DND-41 (cell line): Measurements from ENCODE around the gene EIF6.

Experiments
- CTCF ChIP-seq: IDR thresholded peaks from 2 replicates; pipeline ENCODE4 v1.5.1; 2012; ENCODE audit warnings: borderline replicate concordance, low read length, moderate library complexity, mild to moderate bottlenecking; ENCODE audit not compliant: poor library complexity, severe bottlenecking; ENCODE audit errors: extremely low read depth
- EZH2 ChIP-seq: IDR thresholded peaks from 3 replicates; pipeline ENCODE4 v1.6.1; 2012; ENCODE audit warnings: borderline replicate concordance, low read depth, mild to moderate bottlenecking, moderate library complexity, low read length, inconsistent platforms; ENCODE audit not compliant: severe bottlenecking

GRCh38 chr20:35291654-35292503 lies 7.3 kb upstream of the EIF6 start, which contains the start of gene FAM83C:
- no peak for TF ChIP-seq CTCF
- TF ChIP-seq EZH2, result no peak
